PC-9 (cell line): Measurements from ENCODE around the gene KLHL14.

ENCODE experiments used
- CTCF ChIP-seq: fragments of 200-600 bp; sonication (generic); conservative IDR thresholded peaks from 2 replicates; pipeline ENCODE4 v1.6.1; 2017; ENCODE audit warnings: mixed run types, antibody characterized with exemption, mild to moderate bottlenecking, moderate library complexity
- EZH2 ChIP-seq: fragments of 200-600 bp; sonication (generic); IDR thresholded peaks from 2 replicates; pipeline ENCODE4 v1.8.0; 2017; ENCODE audit warnings: antibody characterized with exemption, low read depth

- TF ChIP-seq CTCF (no peak), EZH2 (no peak)
Measured at GRCh38 chr18:32812342-32812741, 39.5 kb upstream of the KLHL14 start.
